ENCODE data around the gene P2RX6.
"Not testable (repeated sequence)": the region's sequence is repeated elsewhere in the genome, so short reads cannot be mapped to it uniquely, and the experiment has no call there.

P2RX6 gene

GRCh38 chr22:21026783-21027692 lies 12.1 kb downstream of the P2RX6 start:
- Histone ChIP-seq H3K9me3 (ENCODE audit: control insufficient read depth, insufficient read depth, low read length) (no peaks in the 10 kb centered on the region), H3K36me3 (ENCODE audit: insufficient read depth, low read length) (no peaks in the 10 kb centered on the region), H3K9ac (ENCODE audit: low read depth, low read length) (no peak overlapping the region), H3K4me1 (ENCODE audit: insufficient read depth, low read length) (no peaks in the 10 kb centered on the region; the same call in 1 of the 2 replicates)

GRCh38 chr22:21028277-21029251 lies 13.6 kb downstream of the P2RX6 start:
- no peaks in the 10 kb centered on the region for H3K9me3 ChIP-seq (ENCODE audit: control insufficient read depth, insufficient read depth, low read length)
- H3K4me1 ChIP-seq (ENCODE audit: insufficient read depth, low read length), result no peaks in the 10 kb centered on the region; the same call in 1 of the 2 replicates
- H3K36me3 ChIP-seq (ENCODE audit: insufficient read depth, low read length), result no peaks in the 10 kb centered on the region
- H3K9ac ChIP-seq (ENCODE audit: low read depth, low read length), result no peak overlapping the region

GRCh38 chr22:21029486-21030025 lies 14.6 kb downstream of the P2RX6 start:
- no peaks in the 10 kb centered on the region for H3K9me3 ChIP-seq (ENCODE audit: control insufficient read depth, insufficient read depth, low read length)
- H3K4me1 ChIP-seq (ENCODE audit: insufficient read depth, low read length), result no peaks in the 10 kb centered on the region; the same call in 1 of the 2 replicates
- no peak overlapping the region for H3K9ac ChIP-seq (ENCODE audit: low read depth, low read length)
- H3K36me3 ChIP-seq (ENCODE audit: insufficient read depth, low read length), result no peaks in the 10 kb centered on the region

GRCh38 chr22:21030032-21030431 lies 15.1 kb downstream of the P2RX6 start:
- Histone ChIP-seq H3K36me3 (ENCODE audit: insufficient read depth, low read length) (no peaks in the 10 kb centered on the region), H3K4me1 (ENCODE audit: insufficient read depth, low read length) (no peaks in the 10 kb centered on the region; the same call in 1 of the 2 replicates), H3K9me3 (ENCODE audit: control insufficient read depth, insufficient read depth, low read length) (no peaks in the 10 kb centered on the region), H3K9ac (ENCODE audit: low read depth, low read length) (no peak overlapping the region)

- H3K4me1 ChIP-seq (ENCODE audit: insufficient read depth, low read length), result no peaks in the 10 kb centered on the region; the same call in 1 of the 2 replicates
- no peaks in the 10 kb centered on the region for H3K36me3 ChIP-seq (ENCODE audit: insufficient read depth, low read length)
- H3K9ac ChIP-seq (ENCODE audit: low read depth, low read length), result no peak overlapping the region
- H3K9me3 ChIP-seq (ENCODE audit: control insufficient read depth, insufficient read depth, low read length), result no peaks in the 10 kb centered on the region
Measured at GRCh38 chr22:21030621-21031544, 15.9 kb downstream of the P2RX6 start.

GRCh38 chr22:21031545-21032036 lies 16.6 kb downstream of the P2RX6 start:
- Histone ChIP-seq H3K9me3 (ENCODE audit: control insufficient read depth, insufficient read depth, low read length) (no peaks in the 10 kb centered on the region), H3K4me1 (ENCODE audit: insufficient read depth, low read length) (no peaks in the 10 kb centered on the region; the same call in 1 of the 2 replicates), H3K36me3 (ENCODE audit: insufficient read depth, low read length) (no peaks in the 10 kb centered on the region), H3K9ac (ENCODE audit: low read depth, low read length) (peak overlapping the region; percentile 50; the same call in 1 of the 2 replicates)

GRCh38 chr22:21032037-21032867 lies 17.3 kb downstream of the P2RX6 start, which contains the start of gene SLC7A4:
Gene SLC7A4 (minus strand): TSS chr22:21032561. CDS start chr22:21031812, 749 bp downstream.
- no peaks in the 10 kb centered on the region for H3K36me3 ChIP-seq (ENCODE audit: insufficient read depth, low read length)
- no peaks in the 10 kb centered on the region for H3K9me3 ChIP-seq (ENCODE audit: control insufficient read depth, insufficient read depth, low read length)
- peak within 1 kb of the TSS; percentile 50; the same call in 1 of the 2 replicates for H3K9ac ChIP-seq (ENCODE audit: low read depth, low read length)
- H3K4me1 ChIP-seq (ENCODE audit: insufficient read depth, low read length), result no peaks in the 10 kb centered on the region; the same call in 1 of the 2 replicates

- Histone ChIP-seq H3K9ac (ENCODE audit: low read depth, low read length) (peak overlapping the region; percentile 50; the same call in 1 of the 2 replicates), H3K36me3 (ENCODE audit: insufficient read depth, low read length) (no peaks in the 10 kb centered on the region), H3K9me3 (ENCODE audit: control insufficient read depth, insufficient read depth, low read length) (no peaks in the 10 kb centered on the region), H3K4me1 (ENCODE audit: insufficient read depth, low read length) (no peaks in the 10 kb centered on the region; the same call in 1 of the 2 replicates)
Measured at GRCh38 chr22:21032868-21033688, 18.1 kb downstream of the P2RX6 start.

GRCh38 chr22:21033895-21034294 lies 18.9 kb downstream of the P2RX6 start:
- H3K36me3 ChIP-seq (ENCODE audit: insufficient read depth, low read length), result no peaks in the 10 kb centered on the region
- no peaks in the 10 kb centered on the region; the same call in 1 of the 2 replicates for H3K4me1 ChIP-seq (ENCODE audit: insufficient read depth, low read length)
- no peaks in the 10 kb centered on the region for H3K9me3 ChIP-seq (ENCODE audit: control insufficient read depth, insufficient read depth, low read length)
- no peak overlapping the region for H3K9ac ChIP-seq (ENCODE audit: low read depth, low read length)

GRCh38 chr22:21034989-21035388 lies 20.0 kb downstream of the P2RX6 start:
- no peaks in the 10 kb centered on the region for H3K36me3 ChIP-seq (ENCODE audit: insufficient read depth, low read length)
- no peaks in the 10 kb centered on the region; the same call in 1 of the 2 replicates for H3K4me1 ChIP-seq (ENCODE audit: insufficient read depth, low read length)
- no peak overlapping the region for H3K9ac ChIP-seq (ENCODE audit: low read depth, low read length)
- no peaks in the 10 kb centered on the region for H3K9me3 ChIP-seq (ENCODE audit: control insufficient read depth, insufficient read depth, low read length)

GRCh38 chr22:21038405-21038804 lies 23.4 kb downstream of the P2RX6 start:
- Histone ChIP-seq H3K4me1 (ENCODE audit: insufficient read depth, low read length) (no peaks in the 10 kb centered on the region), H3K9me3 (ENCODE audit: control insufficient read depth, insufficient read depth, low read length) (no peaks in the 10 kb centered on the region), H3K36me3 (ENCODE audit: insufficient read depth, low read length) (no peaks in the 10 kb centered on the region), H3K9ac (ENCODE audit: low read depth, low read length) (no peak overlapping the region)

GRCh38 chr22:21039158-21039557 lies 24.2 kb downstream of the P2RX6 start:
- H3K4me1 ChIP-seq (ENCODE audit: insufficient read depth, low read length); H3K36me3 ChIP-seq (ENCODE audit: insufficient read depth, low read length); H3K9ac ChIP-seq (ENCODE audit: low read depth, low read length); H3K9me3 ChIP-seq (ENCODE audit: control insufficient read depth, insufficient read depth, low read length): not testable (repeated sequence)

Data from ES-I3 (cell line).